HG03354 (cell line): Measurements from ENCODE around the gene OOSP1.
"Not testable (repeated sequence)": the region's sequence is repeated elsewhere in the genome, so short reads cannot be mapped to it uniquely, and the experiment has no call there.

Experiments used
- ATAC-seq: cut with Tn5 transposase; IDR thresholded peaks from one replicate; pipeline ENCODE4 v1.9.1; 2021; ENCODE audit warnings: mild to moderate bottlenecking; ENCODE audit not compliant: unreplicated experiment, poor library complexity, severe bottlenecking

OOSP1 gene

GRCh38 chr11:59938132-59938531 is at the start of gene OOSP1:
Gene OOSP1 (plus strand): TSS chr11:59938432. CDS start chr11:59938455, 23 bp downstream.
- no peak for ATAC-seq

GRCh38 chr11:59891781-59892181 is 46.5 kb upstream of the OOSP1 start:
- ATAC-seq = no peak

- ATAC-seq = no peak
Measured at GRCh38 chr11:59894616-59895015, 43.6 kb upstream of the OOSP1 start.

- ATAC-seq = no peak
Measured at GRCh38 chr11:59898046-59898445, 40.2 kb upstream of the OOSP1 start.

- ATAC-seq = no peak
Measured at GRCh38 chr11:59898650-59899049, 39.6 kb upstream of the OOSP1 start.

GRCh38 chr11:59899532-59899931 is 38.7 kb upstream of the OOSP1 start:
- no peak for ATAC-seq

- no peak for ATAC-seq
Measured at GRCh38 chr11:59900366-59901126, 37.7 kb upstream of the OOSP1 start.

- ATAC-seq = no peak
Measured at GRCh38 chr11:59901306-59901705, 36.9 kb upstream of the OOSP1 start.

GRCh38 chr11:59903569-59903968 is 34.7 kb upstream of the OOSP1 start:
- not testable (repeated sequence) for ATAC-seq

GRCh38 chr11:59918480-59918879 is 19.8 kb upstream of the OOSP1 start:
- no peak for ATAC-seq

- no peak for ATAC-seq
Measured at GRCh38 chr11:59918987-59919589, 19.1 kb upstream of the OOSP1 start.

- ATAC-seq = no peak
Measured at GRCh38 chr11:59923813-59924212, 14.4 kb upstream of the OOSP1 start.

- ATAC-seq = no peak
Measured at GRCh38 chr11:59931688-59932087, 6.5 kb upstream of the OOSP1 start.

GRCh38 chr11:59938718-59939117 is 486 bp downstream of the OOSP1 start:
- ATAC-seq = no peak

- no peak for ATAC-seq
Measured at GRCh38 chr11:59939482-59939881, 1.2 kb downstream of the OOSP1 start.

- ATAC-seq = no peak
Measured at GRCh38 chr11:59941091-59941490, 2.9 kb downstream of the OOSP1 start.

- ATAC-seq = no peak
Measured at GRCh38 chr11:59943997-59944714, 5.9 kb downstream of the OOSP1 start.

- no peak for ATAC-seq
Measured at GRCh38 chr11:59944720-59945119, 6.5 kb downstream of the OOSP1 start.

GRCh38 chr11:59953463-59954218 is 15.4 kb downstream of the OOSP1 start:
- ATAC-seq = no peak

GRCh38 chr11:59954219-59954847 is 16.1 kb downstream of the OOSP1 start:
- ATAC-seq = no peak
